H1 (cell line): Measurements from ENCODE around the gene ACTG1. TPM values are rescaled to one million over a fixed set of nuclear protein-coding genes. Genes with fewer than 3 reads are reported as not detected.

Experiments
- BACH1 ChIP-seq: IDR thresholded peaks from 2 replicates; pipeline ENCODE4 v1.6.1; 2012; ENCODE audit warnings: low read length, improper control_type of control experiment
- JUND ChIP-seq: IDR thresholded peaks from 2 replicates; pipeline ENCODE4 v1.6.1; 2011; ENCODE audit warnings: mild to moderate bottlenecking, improper control_type of control experiment, low read length
- RFX5 ChIP-seq: IDR thresholded peaks from 2 replicates; pipeline ENCODE4 v1.6.1; 2011; ENCODE audit warnings: low read depth, low read length, improper control_type of control experiment, borderline replicate concordance
- SAP30 ChIP-seq: fragments of 300-600 bp; sonication (generic); IDR thresholded peaks from 2 replicates; pipeline ENCODE4 v1.7.1; 2012; ENCODE audit warnings: low read length, moderate library complexity, mild to moderate bottlenecking, inconsistent platforms; ENCODE audit not compliant: insufficient read depth, insufficient replicate concordance
- SP1 ChIP-seq: IDR thresholded peaks from 2 replicates; pipeline ENCODE4 v1.6.1; 2011; ENCODE audit warnings: low read depth, low read length
- TAF1 ChIP-seq: IDR thresholded peaks from 2 replicates; pipeline ENCODE4 v1.6.1; 2011; ENCODE audit warnings: mild to moderate bottlenecking, low read depth, low read length
- TAF7 ChIP-seq: optimal IDR thresholded peaks from 2 replicates; pipeline ENCODE3; 2011; ENCODE audit warnings: low read depth, mild to moderate bottlenecking, inconsistent platforms, low read length, moderate library complexity, borderline replicate concordance
- TCF12 ChIP-seq: IDR thresholded peaks from 2 replicates; pipeline ENCODE4 v1.6.1; 2011; ENCODE audit warnings: low read depth, mild to moderate bottlenecking, low read length
- polyA plus RNA-seq, 7 experiments: library from polyadenylated mRNA; depleted of rRNA in 3 of 7; stranded (reverse) in 5 of 7; unstranded in 2 of 7; fragments of >200 nt in 5 of 7; fragments of 200-250 nt in 2 of 7; gene quantifications; 1 replicate in 5 of 7; 2 replicates in 1 of 7; 4 replicates in 1 of 7; pipeline versions ENCODE4 v1.2.1 to v1.2.3, GENCODE V29; 2011 to 2013; ENCODE audit warnings: missing spikeins in 2 of 7, mixed read lengths in 2 of 7
- total RNA-seq: library from RNA; stranded (reverse); fragmentation: NEBNext Ultra II Directional; extraction: Animal tissue kit (Norgen Biotek cat#: 25700); gene quantifications from 2 replicates; pipeline ENCODE4 v1.2.1, GENCODE V29; 2021
- TF ChIP-seq, protein P1 (sequence below), 3 experiments: IDR thresholded peaks; 1 replicate in 2 of 3; 2 replicates in 1 of 3; pipeline versions ENCODE4 v1.5.1 to v1.6.1; 2011; ENCODE audit warnings: low read length in 3 of 3, mild to moderate bottlenecking in 3 of 3, inconsistent platforms in 2 of 3, low read depth in 1 of 3, moderate library complexity in 1 of 3; ENCODE audit not compliant: insufficient read depth in 1 of 3; ENCODE audit errors: control extremely low read depth in 1 of 3

Gene ACTG1
- total and polyA plus RNA-seq, 2 of the 8 experiments (the other 6 are each of a cell fraction or from before 2014, with no cell fraction given): 3,535 to 5,010 TPM

DNA sequence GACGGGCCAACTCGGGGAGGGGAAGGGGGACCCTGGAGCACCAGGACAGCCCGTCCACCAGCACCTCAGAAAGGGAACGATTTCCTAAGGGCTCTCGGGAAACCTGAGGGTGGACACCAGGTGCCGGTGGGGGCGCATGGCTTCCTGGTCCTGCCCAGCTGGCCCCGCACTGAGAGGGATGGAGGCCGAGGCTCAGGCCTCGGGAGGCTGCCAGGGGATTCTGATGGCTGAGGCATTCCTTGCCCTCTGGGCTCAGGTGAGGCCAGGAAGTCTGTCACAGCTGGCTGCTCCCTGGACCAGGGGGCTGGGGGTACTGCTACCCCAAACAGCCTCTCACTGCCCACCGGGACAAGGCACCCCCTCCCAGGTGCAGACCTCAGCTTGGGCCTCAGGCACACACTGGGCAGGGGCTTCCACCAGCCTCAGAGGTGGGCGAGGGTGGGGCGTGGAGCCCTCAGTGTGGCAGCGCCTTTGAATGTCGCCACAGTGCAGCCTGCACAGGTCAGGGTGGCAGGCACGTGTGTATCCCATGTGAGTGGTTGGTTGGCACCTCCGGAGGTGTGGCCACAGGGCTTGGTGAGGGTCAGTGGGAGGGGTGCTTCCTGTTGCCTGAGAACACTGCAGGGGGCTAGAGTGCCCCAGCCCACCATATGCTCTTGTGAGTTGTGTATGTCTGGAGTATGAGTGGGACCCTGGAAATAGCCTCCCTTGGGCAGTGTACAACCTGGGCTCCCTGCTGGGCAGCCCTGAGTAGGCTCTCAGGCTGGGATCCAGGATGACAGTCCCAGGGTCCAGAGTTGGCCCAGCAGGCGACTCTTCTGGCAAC is 11.7 kb upstream of the ACTG1 start (continued):
- no peak for TF ChIP-seq RFX5
- TF ChIP-seq SP1: no peak
- TF ChIP-seq, protein P1, sequence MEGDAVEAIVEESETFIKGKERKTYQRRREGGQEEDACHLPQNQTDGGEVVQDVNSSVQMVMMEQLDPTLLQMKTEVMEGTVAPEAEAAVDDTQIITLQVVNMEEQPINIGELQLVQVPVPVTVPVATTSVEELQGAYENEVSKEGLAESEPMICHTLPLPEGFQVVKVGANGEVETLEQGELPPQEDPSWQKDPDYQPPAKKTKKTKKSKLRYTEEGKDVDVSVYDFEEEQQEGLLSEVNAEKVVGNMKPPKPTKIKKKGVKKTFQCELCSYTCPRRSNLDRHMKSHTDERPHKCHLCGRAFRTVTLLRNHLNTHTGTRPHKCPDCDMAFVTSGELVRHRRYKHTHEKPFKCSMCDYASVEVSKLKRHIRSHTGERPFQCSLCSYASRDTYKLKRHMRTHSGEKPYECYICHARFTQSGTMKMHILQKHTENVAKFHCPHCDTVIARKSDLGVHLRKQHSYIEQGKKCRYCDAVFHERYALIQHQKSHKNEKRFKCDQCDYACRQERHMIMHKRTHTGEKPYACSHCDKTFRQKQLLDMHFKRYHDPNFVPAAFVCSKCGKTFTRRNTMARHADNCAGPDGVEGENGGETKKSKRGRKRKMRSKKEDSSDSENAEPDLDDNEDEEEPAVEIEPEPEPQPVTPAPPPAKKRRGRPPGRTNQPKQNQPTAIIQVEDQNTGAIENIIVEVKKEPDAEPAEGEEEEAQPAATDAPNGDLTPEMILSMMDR (IDR thresholded peaks at IDR 0.05; ENCODE audit: control extremely low read depth in 1 of 3, insufficient read depth in 1 of 3, low read depth in 1 of 3, low read length in 3 of 3): no peak
- no peak for TF ChIP-seq JUND
- TF ChIP-seq BACH1: no peak
- TF ChIP-seq TCF12: no peak
- no peak for TF ChIP-seq TAF7
- no peak for TF ChIP-seq TAF1
- no peak for TF ChIP-seq SAP30
- TF ChIP-seq, all 59 proteins: peak for 0
